B cell (primary cell): ENCODE results near the gene ACOT9. TPM values are rescaled to one million over a fixed set of nuclear protein-coding genes. Genes with fewer than 3 reads are reported as not detected.
A peak's percentile ranks its signal among the peaks of the same experiment; 100 is the strongest.
"Not testable (repeated sequence)": the region's sequence is repeated elsewhere in the genome, so short reads cannot be mapped to it uniquely, and the experiment has no call there.

Experiments
- ATAC-seq: fragments of 200-7000 bp; cut with Tn5 transposase; one replicate; pipeline ENCODE4 v1.10.0; 2021; ENCODE audit warnings: low read depth, mild to moderate bottlenecking, moderate number of reproducible peaks, moderate library complexity
- CTCF ChIA-PET: fragments of 350-600 bp; sonication (Branson Sonifier 250); formaldehyde crosslinking; loops from one replicate; lab custom pipeline; 2021; ENCODE audit warnings: antibody characterized with exemption, inconsistent platforms; lab: Charles Lee
- POLR2A ChIA-PET: fragments of 350-600 bp; sonication (Branson Sonifier 250); formaldehyde crosslinking; loops from one replicate; lab custom pipeline; 2021; ENCODE audit warnings: antibody characterized with exemption; lab: Charles Lee
- DNase-seq: peaks from one replicate; pipeline ENCODE4 v3.0.0; 2013
- H2AFZ ChIP-seq: 2 replicates; pipeline ENCODE4 v1.6.1; 2012; ENCODE audit warnings: mild to moderate bottlenecking, low read depth, low read length; ENCODE audit not compliant: insufficient read depth, poor library complexity, severe bottlenecking
- H3K27ac ChIP-seq, 2 donors: 1 replicate in 1 of 2; 2 replicates in 1 of 2; pipeline ENCODE4 v1.5.1; 2012 to 2013; ENCODE audit warnings: low read length in 2 of 2, mild to moderate bottlenecking in 2 of 2, moderate library complexity in 1 of 2
- H3K27me3 ChIP-seq, 4 experiments: fragments of 200-600 bp in 1 of 4; sonication (generic) in 1 of 4; replicated peaks in 1 of 4; 1 replicate in 2 of 4; 2 replicates in 2 of 4; pipeline versions ENCODE4 v1.6.1 to v1.7.0; 2013 to 2016; ENCODE audit warnings: low read length in 3 of 4, mild to moderate bottlenecking in 2 of 4, mixed read lengths in 1 of 4, moderate library complexity in 1 of 4; ENCODE audit not compliant: insufficient read depth in 4 of 4, control insufficient read depth in 3 of 4; ENCODE audit errors: control extremely low read depth in 1 of 4
- H3K36me3 ChIP-seq, 2 experiments: replicated peaks in 1 of 2; 1 replicate in 1 of 2; 2 replicates in 1 of 2; pipeline versions ENCODE4 v1.6.1 to v1.7.1; 2013; ENCODE audit warnings: low read length in 1 of 2; ENCODE audit not compliant: insufficient read depth in 2 of 2, control insufficient read depth in 1 of 2; ENCODE audit errors: control extremely low read depth in 1 of 2, extremely low read depth in 1 of 2
- H3K4me1 ChIP-seq, 2 donors: fragments of 200-600 bp in 1 of 2; sonication (generic) in 1 of 2; 1 replicate in 1 of 2; 2 replicates in 1 of 2; pipeline versions ENCODE4 v1.5.1 to v1.6.1; 2013 to 2017; ENCODE audit warnings: low read length in 2 of 2; ENCODE audit not compliant: control insufficient read depth in 2 of 2, insufficient read depth in 2 of 2
- H3K4me2 ChIP-seq: replicated peaks from 2 replicates; pipeline ENCODE3; 2012; ENCODE audit warnings: mild to moderate bottlenecking, low read depth, low read length; ENCODE audit not compliant: poor library complexity, severe bottlenecking
- H3K4me3 ChIP-seq, 5 experiments: fragments of 200-600 bp in 1 of 5; sonication (generic) in 1 of 5; 1 replicate in 3 of 5; 2 replicates in 2 of 5; pipeline versions ENCODE4 v1.5.1 to v1.7.0; 2011 to 2016; ENCODE audit warnings: low read length in 4 of 5, mild to moderate bottlenecking in 4 of 5, low read depth in 2 of 5, control low read depth in 1 of 5, moderate library complexity in 1 of 5; ENCODE audit not compliant: insufficient read depth in 1 of 5; ENCODE audit errors: control extremely low read depth in 1 of 5, extremely low read depth in 1 of 5
- H3K79me2 ChIP-seq: fragments of 200-600 bp; sonication (generic); one replicate; pipeline ENCODE4 v1.6.0; 2016; ENCODE audit warnings: low read length; ENCODE audit not compliant: control insufficient read depth, insufficient read depth
- H3K9ac ChIP-seq: fragments of 200-600 bp; sonication (generic); 2 replicates; pipeline ENCODE4 v1.6.1; 2017; ENCODE audit warnings: mild to moderate bottlenecking, low read length, moderate library complexity
- H3K9me3 ChIP-seq, 3 donors: one replicate each; pipeline versions ENCODE4 v1.6.1 to v1.7.1; 2013; ENCODE audit warnings: low read length in 2 of 3; ENCODE audit not compliant: control insufficient read depth in 2 of 3, insufficient read depth in 1 of 3; ENCODE audit errors: control extremely low read depth in 1 of 3
- H4K20me1 ChIP-seq: 2 replicates; pipeline ENCODE4 v1.6.0; 2012; ENCODE audit warnings: mild to moderate bottlenecking, low read length; ENCODE audit not compliant: insufficient read depth, control insufficient read depth, poor library complexity, severe bottlenecking
- H3K27ac Mint-ChIP-seq: one replicate; pipeline ENCODE4 v1.8.0; 2021; ENCODE audit warnings: mixed read lengths
- H3K27me3 Mint-ChIP-seq: one replicate; pipeline ENCODE4 v1.8.0; 2021; ENCODE audit warnings: mixed read lengths
- H3K4me1 Mint-ChIP-seq: one replicate; pipeline ENCODE4 v1.8.0; 2021; ENCODE audit warnings: mixed read lengths
- H3K4me3 Mint-ChIP-seq: one replicate; pipeline ENCODE4 v1.8.0; 2021; ENCODE audit warnings: mixed read lengths
- H3K9me3 Mint-ChIP-seq: one replicate; pipeline ENCODE4 v1.8.0; 2022; ENCODE audit warnings: mixed read lengths; ENCODE audit not compliant: insufficient read depth
- CTCF ChIP-seq: fragments of 200-600 bp; IDR thresholded peaks from one replicate; pipeline ENCODE4 v1.8.0; 2022; ENCODE audit warnings: antibody characterized with exemption, mild to moderate bottlenecking
- EZH2 ChIP-seq: IDR thresholded peaks from 2 replicates; pipeline ENCODE4 v1.6.1; 2012; ENCODE audit warnings: borderline replicate concordance, low read depth, mild to moderate bottlenecking, moderate library complexity, low read length; ENCODE audit not compliant: insufficient read depth, poor library complexity, severe bottlenecking
- WGBS: methylation state at CpG from one replicate; pipeline ENCODE4 v1.1.5; 2013; ENCODE audit warnings: missing lambda C conversion rate; ENCODE audit not compliant: insufficient coverage; 5-methylcytosine and 5-hydroxymethylcytosine counted together
- intact Hi-C: fragments of 100-400 bp; cut with micrococcal nuclease; formaldehyde crosslinking; loops from one replicate; pipeline ENCODE4 v1.10.0; 2022
- polyA plus RNA-seq: library from polyadenylated mRNA; depleted of rRNA; stranded (reverse); fragments of >200 nt; gene quantifications from 2 replicates; pipeline ENCODE4 v1.2.3, GENCODE V29; 2012
- total RNA-seq, 2 donors: library from RNA; stranded (reverse); fragments of 120-200 nt in 1 of 2; gene quantifications; 1 replicate in 1 of 2; 2 replicates in 1 of 2; pipeline versions ENCODE4 v1.2.3 to v1.2.4, GENCODE V29; 2013 to 2022

The ACOT9 gene
- total and polyA plus RNA-seq, 2 donors (not counting 1 experiment from before 2014, with no cell fraction given), result 23.9 to 31.3 TPM

- no peak overlapping the region for H3K4me3 ChIP-seq
- no peaks in the 10 kb centered on the region for H3K4me1 ChIP-seq
- H3K27ac ChIP-seq, result no peak overlapping the region
- ChIA-PET CTCF (interaction anchor here (0.5 to 5.2 kb wide), 8 partner anchors 8 to 212 kb away, joined by 3 to 91 read pairs (median 3); partner anchors contain the start of gene PRDX4), POLR2A (no interaction called here)
- TF ChIP-seq CTCF (peak; percentile 65), EZH2 (no peak)
- H2AFZ ChIP-seq, result no peak overlapping the region
- intact Hi-C loops, result loop anchor here (10.0 kb wide), 1 partner anchor 550 kb away; no protein-coding TSS in a partner anchor
- no peaks in the 10 kb centered on the region for H3K36me3 ChIP-seq
- Mint-ChIP-seq H3K9me3 (no peaks in the 10 kb centered on the region), H3K4me3 (no peak overlapping the region), H3K4me1 (peaks cover 6% of the 10 kb centered on the region), H3K27ac (no peak overlapping the region), H3K27me3 (no peaks in the 10 kb centered on the region)
- no peaks in the 10 kb centered on the region for H4K20me1 ChIP-seq
- H3K9ac ChIP-seq, result no peak overlapping the region
- no CpG with 5 or more reads among the region's 8 CpGs for WGBS
- no peak overlapping the region for H3K4me2 ChIP-seq
- DNase-seq (peak; percentile 56), ATAC-seq (peak; percentile 56)
- H3K9me3 ChIP-seq, result no peaks in the 10 kb centered on the region
- H3K79me2 ChIP-seq, result no peaks in the 10 kb centered on the region
- H3K27me3 ChIP-seq, result no peaks in the 10 kb centered on the region
Measured at GRCh38 chrX:23694606-23695005, 48.5 kb downstream of the ACOT9 start.

- no peak overlapping the region for H3K4me2 ChIP-seq
- no peaks in the 10 kb centered on the region for H4K20me1 ChIP-seq
- H3K4me1 ChIP-seq, result no peaks in the 10 kb centered on the region
- WGBS, result 79% methylated on average over 3 of the region's 8 CpGs
- no peak overlapping the region for H3K4me3 ChIP-seq
- H3K4me3 Mint-ChIP-seq, result no peak overlapping the region
- no peaks in the 10 kb centered on the region for H3K9me3 Mint-ChIP-seq
- no peaks in the 10 kb centered on the region for H3K27me3 Mint-ChIP-seq
- H3K4me1 Mint-ChIP-seq, result no peaks in the 10 kb centered on the region
- no peaks in the 10 kb centered on the region for H3K9me3 ChIP-seq
- H2AFZ ChIP-seq, result no peak overlapping the region
- ChIA-PET CTCF (interaction anchor here (5.2 kb wide), 1 partner anchor 210 kb away, joined by 91 read pairs; no protein-coding TSS in a partner anchor), POLR2A (no interaction called here)
- DNase-seq (no peak), ATAC-seq (no peak)
- H3K36me3 ChIP-seq, result no peaks in the 10 kb centered on the region
- TF ChIP-seq EZH2, result no peak
- no peak for TF ChIP-seq CTCF
- no peaks in the 10 kb centered on the region for H3K79me2 ChIP-seq
- no peak overlapping the region for H3K27ac ChIP-seq
- H3K27ac Mint-ChIP-seq, result no peak overlapping the region
- no peaks in the 10 kb centered on the region for H3K27me3 ChIP-seq
- intact Hi-C loops, result loop anchor here (10.0 kb wide), 1 partner anchor 553 kb away; no protein-coding TSS in a partner anchor
- H3K9ac ChIP-seq, result no peak overlapping the region
Measured at GRCh38 chrX:23692166-23692565, 50.9 kb downstream of the ACOT9 start.

- H3K4me2 ChIP-seq, H3K4me3 ChIP-seq, H3K4me1 Mint-ChIP-seq, H4K20me1 ChIP-seq, H3K9me3 ChIP-seq, H2AFZ ChIP-seq, H3K27me3 Mint-ChIP-seq, intact Hi-C loops, H3K4me3 Mint-ChIP-seq, H3K79me2 ChIP-seq, H3K27ac ChIP-seq, DNase-seq, H3K9me3 Mint-ChIP-seq, ATAC-seq, H3K4me1 ChIP-seq, H3K27ac Mint-ChIP-seq, H3K27me3 ChIP-seq, H3K9ac ChIP-seq: not testable (repeated sequence)
- CTCF ChIA-PET, result interaction anchor here (1.0 kb wide), 1 partner anchor 226 kb away, joined by 4 read pairs; no protein-coding TSS in a partner anchor
- POLR2A ChIA-PET, result interaction anchor here (0.7 kb wide), 1 partner anchor 221 kb away, joined by 10 read pairs; no protein-coding TSS in a partner anchor
- WGBS, result no CpG with 5 or more reads among the region's 3 CpGs
- H3K36me3 ChIP-seq, result peaks cover 1 to 28% of the 10 kb centered on the region in 2 experiments
Measured at GRCh38 chrX:23676486-23676885, 66.6 kb downstream of the ACOT9 start.
